H1 (cell line): Measurements from ENCODE around the gene SLC35F3. TPM values are rescaled to one million over a fixed set of nuclear protein-coding genes. Genes with fewer than 3 reads are reported as not detected.

Experiments used
- CTCF ChIA-PET: fragments of 300-600 bp; sonication (Branson Sonifier 250); formaldehyde crosslinking; loops from one replicate; lab custom pipeline; 2021; ENCODE audit not compliant: partially characterized antibody; lab: Charles Lee
- POLR2A ChIA-PET: fragments of 300-600 bp; sonication (Branson Sonifier 250); formaldehyde crosslinking; loops from one replicate; lab custom pipeline; 2021; ENCODE audit warnings: inconsistent platforms; ENCODE audit not compliant: partially characterized antibody; lab: Charles Lee
- DNase-seq, 2 experiments: peaks; one replicate each; pipeline versions ENCODE4 v3.0.0 to v3.0.0-alpha.2; 2010 to 2022; ENCODE audit warnings: low spot score in 2 of 2, low read depth in 1 of 2, mixed read lengths in 1 of 2
- FAIRE-seq: peaks from 2 replicates; lab custom pipeline; 2011; peaks lifted over from hg19 to GRCh38; lab: Jason Lieb, UNC
- H2AFZ ChIP-seq: 2 replicates; pipeline ENCODE4 v1.8.1; 2012; ENCODE audit warnings: low read length, inconsistent platforms
- H2AK5ac ChIP-seq: 2 replicates; pipeline ENCODE4 v1.6.1; 2013; ENCODE audit warnings: low read depth, low read length
- H2BK120ac ChIP-seq: replicated peaks from 2 replicates; pipeline ENCODE3; 2013; ENCODE audit warnings: low read depth, low read length, inconsistent platforms
- H2BK12ac ChIP-seq: 2 replicates; pipeline ENCODE4 v1.6.1; 2013; ENCODE audit warnings: low read depth, low read length
- H2BK15ac ChIP-seq: 2 replicates; pipeline ENCODE4 v1.6.1; 2013; ENCODE audit warnings: low read length
- H2BK20ac ChIP-seq: 2 replicates; pipeline ENCODE4 v1.6.1; 2013; ENCODE audit warnings: low read length
- H2BK5ac ChIP-seq: 2 replicates; pipeline ENCODE4 v1.6.1; 2013; ENCODE audit warnings: low read depth, low read length
- H3K14ac ChIP-seq: 2 replicates; pipeline ENCODE4 v1.6.1; 2013; ENCODE audit warnings: inconsistent platforms; ENCODE audit not compliant: insufficient read length
- H3K18ac ChIP-seq: 2 replicates; pipeline ENCODE4 v1.6.1; 2013; ENCODE audit warnings: low read length; ENCODE audit errors: extremely low read depth
- H3K23ac ChIP-seq: 2 replicates; pipeline ENCODE4 v1.6.1; 2013; ENCODE audit warnings: inconsistent platforms; ENCODE audit not compliant: insufficient read length
- H3K23me2 ChIP-seq: 2 replicates; pipeline ENCODE4 v1.6.1; 2013; ENCODE audit warnings: low read depth, low read length
- H3K27ac ChIP-seq: 2 replicates; pipeline ENCODE4 v1.6.1; 2011; ENCODE audit warnings: low read depth, low read length, inconsistent platforms
- H3K27me3 ChIP-seq, 4 experiments: replicated peaks in 1 of 4; 1 replicate in 1 of 4; 2 replicates in 3 of 4; pipeline versions ENCODE4 v1.6.1 to v1.8.1; 2011 to 2013; ENCODE audit warnings: low read length in 3 of 4, mild to moderate bottlenecking in 3 of 4, inconsistent platforms in 2 of 4, mixed read lengths in 2 of 4, moderate library complexity in 1 of 4; ENCODE audit not compliant: control insufficient read depth in 3 of 4, insufficient read depth in 3 of 4; ENCODE audit errors: extremely low read depth in 1 of 4
- H3K36me3 ChIP-seq, 4 experiments: 2 replicates each; pipeline versions ENCODE4 v1.6.1 to v1.8.1; 2011 to 2013; ENCODE audit warnings: mild to moderate bottlenecking in 4 of 4, low read length in 3 of 4, moderate library complexity in 2 of 4, control low read depth in 1 of 4, inconsistent platforms in 1 of 4; ENCODE audit not compliant: insufficient read depth in 4 of 4, control insufficient read depth in 2 of 4
- H3K4ac ChIP-seq: replicated peaks from 2 replicates; pipeline ENCODE3; 2013; ENCODE audit warnings: low read length, low read depth, mixed read lengths, inconsistent platforms; ENCODE audit not compliant: insufficient read length
- H3K4me1 ChIP-seq, 4 experiments: replicated peaks in 1 of 4; 1 replicate in 1 of 4; 2 replicates in 3 of 4; pipeline versions ENCODE4 v1.6.1 to v1.8.1; 2011 to 2013; ENCODE audit warnings: low read length in 3 of 4, inconsistent platforms in 2 of 4, mixed read lengths in 1 of 4; ENCODE audit not compliant: insufficient read depth in 4 of 4, control insufficient read depth in 3 of 4
- H3K4me2 ChIP-seq, 2 experiments: 2 replicates each; pipeline versions ENCODE4 v1.6.1 to v1.8.1; 2011 to 2013; ENCODE audit warnings: low read depth in 2 of 2, low read length in 2 of 2, control low read depth in 1 of 2, inconsistent platforms in 1 of 2, mild to moderate bottlenecking in 1 of 2; ENCODE audit not compliant: insufficient read depth in 1 of 2
- H3K4me3 ChIP-seq, 4 experiments: fragments of 200-600, 300-600 bp in 1 of 4; sonication (generic), shearing (Covaris generic), sonication (Bioruptor Twin) in 1 of 4; 2 replicates each; pipeline versions ENCODE4 v1.5.1 to v1.8.1; 2011 to 2016; ENCODE audit warnings: low read length in 4 of 4, low read depth in 3 of 4, control low read depth in 2 of 4, inconsistent platforms in 2 of 4, mild to moderate bottlenecking in 2 of 4, mixed read lengths in 1 of 4, moderate library complexity in 1 of 4; ENCODE audit not compliant: insufficient read depth in 2 of 4; ENCODE audit errors: extremely low read depth in 1 of 4
- H3K56ac ChIP-seq: replicated peaks from 2 replicates; pipeline ENCODE3; 2013; ENCODE audit warnings: low read depth, mild to moderate bottlenecking, mixed read lengths, low read length, inconsistent platforms; ENCODE audit not compliant: insufficient read length
- H3K79me1 ChIP-seq: 2 replicates; pipeline ENCODE4 v1.6.1; 2013; ENCODE audit warnings: low read depth, low read length, control low read depth
- H3K79me2 ChIP-seq, 2 experiments: 2 replicates each; pipeline versions ENCODE4 v1.6.1 to v1.8.1; 2012 to 2013; ENCODE audit warnings: low read length in 2 of 2, mild to moderate bottlenecking in 2 of 2, inconsistent platforms in 1 of 2; ENCODE audit not compliant: insufficient read depth in 2 of 2, control insufficient read depth in 1 of 2
- H3K9ac ChIP-seq, 4 experiments: replicated peaks in 1 of 4; 1 replicate in 1 of 4; 2 replicates in 3 of 4; pipeline versions ENCODE4 v1.6.1 to v1.8.1; 2011 to 2013; ENCODE audit warnings: low read depth in 3 of 4, low read length in 3 of 4, control low read depth in 2 of 4, mild to moderate bottlenecking in 2 of 4, moderate library complexity in 2 of 4, inconsistent platforms in 1 of 4; ENCODE audit errors: extremely low read depth in 1 of 4
- H3K9me3 ChIP-seq, 2 experiments: 2 replicates each; pipeline versions ENCODE4 v1.6.1 to v1.8.1; 2012 to 2013; ENCODE audit warnings: mild to moderate bottlenecking in 2 of 2, moderate library complexity in 2 of 2, control low read depth in 1 of 2, inconsistent platforms in 1 of 2, low read depth in 1 of 2, low read length in 1 of 2, mixed read lengths in 1 of 2; ENCODE audit not compliant: insufficient read depth in 2 of 2
- H4K20me1 ChIP-seq, 2 experiments: replicated peaks in 1 of 2; 2 replicates each; pipeline versions ENCODE3 to v1.8.1; 2011 to 2013; ENCODE audit warnings: inconsistent platforms in 2 of 2, low read length in 2 of 2, mild to moderate bottlenecking in 1 of 2; ENCODE audit not compliant: insufficient read depth in 2 of 2, control insufficient read depth in 1 of 2
- H4K5ac ChIP-seq: 2 replicates; pipeline ENCODE4 v1.6.1; 2013; ENCODE audit warnings: low read length, low read depth, mixed read lengths, inconsistent platforms; ENCODE audit not compliant: insufficient read length
- H4K8ac ChIP-seq: 2 replicates; pipeline ENCODE4 v1.8.0; 2013; ENCODE audit warnings: mild to moderate bottlenecking, moderate library complexity, low read length, inconsistent platforms; ENCODE audit not compliant: insufficient read depth; ENCODE audit errors: extremely low read depth
- H4K91ac ChIP-seq: replicated peaks from 2 replicates; pipeline ENCODE3; 2013; ENCODE audit warnings: low read length, mixed read lengths, inconsistent platforms; ENCODE audit not compliant: insufficient read length
- HDAC6 ChIP-seq: IDR thresholded peaks from one replicate; pipeline ENCODE4 v1.7.1; 2012; ENCODE audit warnings: low read depth, mild to moderate bottlenecking, inconsistent platforms, low read length, moderate library complexity
- JUN ChIP-seq: IDR thresholded peaks from 2 replicates; pipeline ENCODE4 v1.6.1; 2011; ENCODE audit warnings: low read depth, mild to moderate bottlenecking, improper control_type of control experiment, low read length
- NANOG ChIP-seq: IDR thresholded peaks from 2 replicates; pipeline ENCODE4 v1.6.1; 2011; ENCODE audit warnings: low read length, low read depth, mild to moderate bottlenecking, inconsistent platforms; ENCODE audit not compliant: insufficient read depth, poor library complexity, severe bottlenecking
- POLR2A ChIP-seq, 2 experiments: IDR thresholded peaks; 1 replicate in 1 of 2; 2 replicates in 1 of 2; pipeline ENCODE4 v1.6.1; 2011; ENCODE audit warnings: low read depth in 2 of 2, low read length in 2 of 2, mild to moderate bottlenecking in 2 of 2; ENCODE audit errors: control extremely low read depth in 1 of 2
- POLR2AphosphoS5 ChIP-seq: IDR thresholded peaks from 2 replicates; pipeline ENCODE4 v1.6.1; 2011; ENCODE audit warnings: low read depth, low read length
- POU5F1 ChIP-seq: IDR thresholded peaks from 2 replicates; pipeline ENCODE4 v1.6.1; 2011; ENCODE audit warnings: low read depth, mild to moderate bottlenecking, low read length, moderate library complexity
- RFX5 ChIP-seq: IDR thresholded peaks from 2 replicates; pipeline ENCODE4 v1.6.1; 2011; ENCODE audit warnings: low read depth, low read length, improper control_type of control experiment, borderline replicate concordance
- SIRT6 ChIP-seq: IDR thresholded peaks from one replicate; pipeline ENCODE4 v1.7.1; 2012; ENCODE audit warnings: low read length, inconsistent platforms
- SP4 ChIP-seq: IDR thresholded peaks from 2 replicates; pipeline ENCODE4 v1.6.1; 2012; ENCODE audit warnings: low read length, inconsistent platforms
- WGBS, 2 experiments: shearing (Covaris generic) in 1 of 2; methylation state at CpG; one replicate each; pipeline versions ENCODE4 v1.1.6 to v1.1.7; 2013 to 2015; ENCODE audit warnings: low lambda C conversion rate in 2 of 2, mixed read lengths in 2 of 2, inconsistent platforms in 1 of 2, low coverage in 1 of 2, missing lambda C conversion rate in 1 of 2; ENCODE audit not compliant: insufficient replicate concordance in 2 of 2, insufficient coverage in 1 of 2, insufficient read length in 1 of 2; ENCODE audit errors: extremely low coverage in 1 of 2, missing lambda C conversion rate in 1 of 2; 5-methylcytosine and 5-hydroxymethylcytosine counted together
- polyA plus RNA-seq, 7 experiments: library from polyadenylated mRNA; depleted of rRNA in 3 of 7; stranded (reverse) in 5 of 7; unstranded in 2 of 7; fragments of >200 nt in 5 of 7; fragments of 200-250 nt in 2 of 7; gene quantifications; 1 replicate in 5 of 7; 2 replicates in 1 of 7; 4 replicates in 1 of 7; pipeline versions ENCODE4 v1.2.1 to v1.2.3, GENCODE V29; 2011 to 2013; ENCODE audit warnings: missing spikeins in 2 of 7, mixed read lengths in 2 of 7
- total RNA-seq: library from RNA; stranded (reverse); fragmentation: NEBNext Ultra II Directional; extraction: Animal tissue kit (Norgen Biotek cat#: 25700); gene quantifications from 2 replicates; pipeline ENCODE4 v1.2.1, GENCODE V29; 2021

SLC35F3 gene
- total and polyA plus RNA-seq, 2 of the 8 experiments (the other 6 are each of a cell fraction or from before 2014, with no cell fraction given) = 0.78 to 1.2 TPM

DNA sequence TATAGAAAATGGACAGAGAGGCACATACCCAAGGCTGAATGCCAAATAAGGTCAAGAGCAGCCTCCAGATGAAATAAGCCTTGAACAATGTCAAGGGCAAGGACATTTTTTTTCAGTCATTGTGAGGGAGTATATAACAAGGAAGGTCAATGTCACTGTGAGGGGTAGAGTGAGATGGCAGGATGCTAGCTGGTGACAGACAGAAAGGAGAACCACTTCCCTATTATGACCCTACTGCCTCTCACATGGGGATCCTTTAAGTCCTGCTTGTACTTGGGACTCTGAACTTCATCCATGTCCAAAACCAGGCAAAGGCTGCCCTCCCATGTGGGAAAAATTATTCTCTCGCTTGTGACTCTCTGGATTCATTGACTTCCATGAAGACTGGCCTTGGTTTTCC is 349.3 kb downstream of the SLC35F3 start:
- FAIRE-seq (no peak), DNase-seq (no peak)
- Histone ChIP-seq H2BK20ac (no peak overlapping the region), H2BK12ac (no peak overlapping the region; the same call in 1 of the 2 replicates), H4K5ac (no peak overlapping the region), H2BK5ac (no peak overlapping the region), H2AK5ac (no peak overlapping the region), H3K79me2 (no peaks in the 10 kb centered on the region), H3K4me1 (peaks cover 0 to 2% (median 2%) of the 10 kb centered on the region in 4 experiments; a peak in 2 of 7 replicates), H2AFZ (no peak overlapping the region), H3K4me3 (no peak overlapping the region), H3K14ac (no peak overlapping the region), H3K4ac (no peak overlapping the region), H3K56ac (no peak overlapping the region), H4K20me1 (no peaks in the 10 kb centered on the region), H3K4me2 (no peak overlapping the region), H3K27ac (no peak overlapping the region), H3K79me1 (no peaks in the 10 kb centered on the region), H3K9ac (no peak overlapping the region), H3K23ac (no peak overlapping the region), H2BK15ac (no peak overlapping the region), H4K91ac (no peak overlapping the region), H3K23me2 (no peaks in the 10 kb centered on the region), H3K9me3 (no peaks in the 10 kb centered on the region), H3K27me3 (no peaks in the 10 kb centered on the region), H4K8ac (no peak overlapping the region), H3K36me3 (no peaks in the 10 kb centered on the region), H2BK120ac (no peak overlapping the region), H3K18ac (no peak overlapping the region)
- WGBS, 2 experiments = 92% methylated on average over 1 of the region's 1 CpG; no CpG with 5 or more reads in 1 of the 2 experiments
- CTCF ChIA-PET = interaction anchor here (0.7 to 1.4 kb wide), 5 partner anchors 13 to 54 kb away, joined by 3 to 7 read pairs (median 3); no protein-coding TSS in a partner anchor
- POLR2A ChIA-PET = no interaction called here
- TF ChIP-seq POLR2A (IDR thresholded peaks at IDR 0.05; ENCODE audit: control extremely low read depth in 1 of 2, low read depth in 2 of 2, low read length in 2 of 2) (no peak), POU5F1 (no peak), JUN (no peak), POLR2AphosphoS5 (no peak), HDAC6 (no peak), SIRT6 (no peak), SP4 (no peak), RFX5 (no peak), NANOG (no peak)
